ENCODE results near the gene SYVN1.

Gene SYVN1

DNA sequence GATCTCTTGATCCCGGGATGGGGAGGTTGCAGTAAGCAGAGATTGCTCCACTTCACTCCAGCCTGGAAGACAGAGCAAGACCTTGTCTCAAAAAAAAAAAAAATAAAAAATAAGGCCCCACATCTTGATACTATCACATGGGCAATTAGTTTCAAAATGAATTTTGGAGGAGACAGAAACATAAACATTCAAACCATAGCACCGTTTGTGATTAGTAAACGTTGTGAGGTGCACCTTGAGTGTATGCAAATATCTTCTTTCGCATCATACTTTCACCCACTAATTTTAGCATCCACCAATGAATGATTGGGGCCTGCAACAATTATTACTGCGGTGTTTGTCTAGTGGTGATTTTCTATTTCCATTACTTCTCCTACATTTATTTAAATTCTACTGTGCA, 24.7 kb upstream of the SYVN1 start:
- no peak for TF ChIP-seq CTCF (conservative IDR thresholded peaks at IDR 0.05)
- no peak overlapping the region for H3K27ac ChIP-seq

DNA sequence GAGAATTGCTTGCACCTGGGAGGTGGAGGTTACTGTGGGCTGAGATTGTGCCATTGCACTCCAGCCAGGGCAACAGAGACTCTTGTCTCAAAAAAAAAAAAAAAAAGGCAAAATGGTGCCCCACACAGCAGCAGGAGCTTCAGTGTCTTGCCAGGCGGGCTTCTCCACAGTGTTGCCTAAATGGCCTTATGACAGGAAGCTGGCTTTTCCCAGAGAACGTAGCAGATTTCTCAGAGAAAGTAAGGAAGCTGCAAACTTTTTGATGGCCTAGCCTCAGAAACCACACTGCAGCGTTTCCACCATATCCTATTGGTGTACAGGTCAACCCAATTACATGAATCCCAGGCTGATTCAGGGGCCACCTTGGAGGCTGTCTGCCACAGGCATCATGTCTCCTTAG, 23.0 kb upstream of the SYVN1 start:
- H3K27ac ChIP-seq = no peak overlapping the region
- no peak for TF ChIP-seq CTCF (conservative IDR thresholded peaks at IDR 0.05)

- TF ChIP-seq CTCF (conservative IDR thresholded peaks at IDR 0.05) = no peak
- H3K27ac ChIP-seq = no peak overlapping the region
Observed at GRCh38 chr11:65156926-65157325, 22.6 kb upstream of the SYVN1 start.

DNA sequence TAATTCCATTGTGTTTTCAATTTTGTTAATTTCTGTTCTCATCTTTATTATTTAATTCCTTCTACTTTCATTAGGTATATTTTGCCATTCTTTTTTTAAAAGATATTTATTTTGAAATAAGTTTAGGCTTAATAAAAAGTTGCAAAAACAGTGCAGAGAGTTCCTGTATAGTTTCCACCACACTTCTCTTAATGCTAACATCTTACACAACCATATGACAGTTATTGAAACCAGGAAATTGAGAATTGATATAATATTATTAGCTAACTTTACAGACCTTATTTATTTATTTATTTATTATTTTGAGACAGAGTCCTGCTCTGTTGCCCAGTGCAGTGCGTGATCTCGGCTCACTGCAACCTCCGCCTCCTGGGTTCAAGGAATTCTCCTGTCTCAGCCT, 21.9 kb upstream of the SYVN1 start:
- H3K27ac ChIP-seq = no peak overlapping the region
- TF ChIP-seq CTCF (conservative IDR thresholded peaks at IDR 0.05) = no peak

- TF ChIP-seq CTCF (conservative IDR thresholded peaks at IDR 0.05) = no peak
- H3K27ac ChIP-seq = no peak overlapping the region
Observed at GRCh38 chr11:65152122-65152521, 17.8 kb upstream of the SYVN1 start.

- TF ChIP-seq CTCF (conservative IDR thresholded peaks at IDR 0.05) = no peak
- peak overlapping the region; percentile 32; the same call in 1 of the 2 replicates for H3K27ac ChIP-seq
Observed at GRCh38 chr11:65151331-65151899, 17.1 kb upstream of the SYVN1 start.

- H3K27ac ChIP-seq = peak overlapping the region; percentile 32
- TF ChIP-seq CTCF (conservative IDR thresholded peaks at IDR 0.05) = no peak
Observed at GRCh38 chr11:65150509-65151299, 16.4 kb upstream of the SYVN1 start.

DNA sequence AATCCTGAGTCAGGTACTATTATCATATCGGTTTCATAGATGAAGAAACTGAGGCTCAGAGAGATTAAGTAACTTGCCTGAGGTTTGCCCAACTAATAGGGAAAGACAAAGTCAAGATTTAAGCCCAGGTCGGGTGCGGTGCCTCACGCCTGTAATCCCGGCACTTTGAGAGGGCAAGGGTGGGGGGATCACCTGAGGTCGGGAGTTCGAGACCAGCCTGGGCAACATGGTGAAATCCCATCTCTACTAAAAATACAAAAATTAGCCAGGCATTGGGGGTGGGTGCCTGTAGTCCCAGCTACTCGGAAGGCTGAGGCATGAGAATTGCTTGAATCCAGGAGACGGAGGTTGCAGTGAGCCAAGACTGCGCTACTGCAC, 15.8 kb upstream of the SYVN1 start:
- peak overlapping the region; percentile 32 for H3K27ac ChIP-seq
